HG03025 (cell line): Measurements from ENCODE around the gene ORAI1.
"Not testable (repeated sequence)": the region's sequence is repeated elsewhere in the genome, so short reads cannot be mapped to it uniquely, and the experiment has no call there.

Experiments
- ATAC-seq: cut with Tn5 transposase; IDR thresholded peaks from one replicate; pipeline ENCODE4 v1.9.1; 2021; ENCODE audit warnings: mild to moderate bottlenecking, moderate library complexity; ENCODE audit not compliant: unreplicated experiment, low FRiP score

ORAI1 gene

DNA sequence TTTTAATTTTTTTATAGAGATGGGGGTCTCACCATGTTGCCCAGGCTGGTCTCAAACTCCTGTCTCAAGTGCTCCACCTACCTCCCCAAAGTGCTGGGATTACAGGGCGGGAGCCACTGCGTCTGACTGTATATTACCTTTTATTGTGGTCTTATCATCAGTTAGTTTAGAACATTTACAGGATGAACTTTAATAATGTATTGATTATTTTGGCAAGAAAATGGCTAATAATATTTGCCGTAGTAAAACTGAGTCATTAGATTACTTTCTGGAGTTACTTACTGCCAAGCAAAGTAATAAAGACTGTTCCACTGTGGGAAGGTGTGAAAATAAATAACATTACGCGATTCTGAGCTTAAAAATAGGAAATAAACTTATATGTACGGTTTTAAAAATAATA is 23.6 kb upstream of the ORAI1 start:
- no peak for ATAC-seq

DNA sequence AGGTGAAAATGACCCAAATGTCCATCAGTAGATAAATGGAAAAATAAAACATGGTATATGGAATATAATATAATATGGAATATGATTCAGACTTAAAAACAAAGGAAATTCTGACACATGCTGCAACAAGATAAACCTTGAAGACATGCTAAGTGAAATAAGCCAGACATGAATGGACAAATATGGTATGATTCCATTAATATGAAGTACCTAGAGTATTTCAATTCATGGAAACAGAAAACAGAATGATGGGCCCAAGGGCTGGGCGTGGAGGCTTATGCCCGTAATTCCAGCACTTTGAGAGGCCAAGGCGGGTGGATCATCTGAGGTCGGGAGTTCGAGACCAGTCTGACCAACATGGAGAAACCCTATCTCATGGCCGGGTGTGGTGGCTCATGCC is 22.7 kb upstream of the ORAI1 start:
- ATAC-seq = no peak

DNA sequence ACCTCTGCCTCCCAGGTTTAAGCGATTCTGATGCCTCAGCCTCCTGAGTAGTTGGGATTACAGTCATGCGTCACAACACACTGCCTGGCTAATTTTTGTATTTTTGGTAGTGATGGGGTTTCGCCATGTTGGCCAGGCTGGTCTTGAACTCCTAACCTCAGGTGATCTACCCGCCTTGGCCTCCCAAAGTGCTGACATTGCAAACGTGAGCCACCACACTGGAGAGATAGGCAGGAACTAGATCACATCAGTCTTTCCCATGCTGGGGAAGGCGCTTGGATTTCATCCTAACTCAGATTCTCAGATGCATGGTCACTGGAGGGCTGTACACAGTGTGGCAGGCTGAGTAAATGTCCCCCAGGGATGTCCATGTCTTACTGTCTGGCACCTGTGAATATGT is 18.0 kb upstream of the ORAI1 start:
- no peak for ATAC-seq

DNA sequence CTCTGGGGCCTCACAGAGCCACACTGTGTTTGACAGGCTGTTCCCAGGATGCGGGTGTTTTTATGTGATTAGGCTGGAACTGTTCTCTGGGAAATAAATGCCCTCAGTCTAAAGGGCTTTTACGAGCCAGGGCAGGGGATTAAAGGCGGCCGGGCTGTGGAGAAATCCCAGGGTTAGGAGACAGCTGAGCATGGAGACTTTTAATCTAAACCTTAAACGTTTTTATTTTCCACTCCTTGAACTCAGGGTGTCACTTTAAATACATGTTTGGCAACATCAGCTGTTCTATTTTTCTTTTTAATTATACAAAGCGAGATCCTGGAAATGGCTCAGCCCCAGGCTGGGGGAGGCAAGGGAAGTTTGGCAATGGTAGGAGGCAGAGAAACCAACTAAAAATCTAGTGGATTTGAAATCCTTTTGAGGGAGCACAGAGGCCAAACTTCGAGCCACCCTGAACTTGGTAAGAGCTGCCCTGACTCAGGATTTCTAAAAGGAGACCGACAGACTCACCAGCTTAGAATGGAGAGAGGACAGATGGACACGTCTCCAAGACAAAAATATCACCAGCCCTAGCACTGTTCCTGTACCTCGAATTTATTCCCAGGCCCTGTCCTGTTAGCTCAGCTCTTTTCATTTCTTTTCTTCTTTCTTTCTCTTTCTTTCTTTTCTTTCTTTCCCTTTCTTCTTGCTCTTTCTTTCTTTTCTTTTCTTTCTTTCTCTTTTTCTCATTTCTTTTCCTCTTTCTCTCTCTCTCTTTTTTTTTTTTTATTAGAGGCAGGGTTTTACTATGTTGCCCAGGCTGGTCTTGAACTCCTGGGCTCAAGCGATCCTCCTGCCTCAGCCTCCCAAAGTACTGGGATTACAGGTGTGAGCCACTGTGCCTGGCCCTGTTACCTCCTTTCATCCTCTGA is 15.8 kb upstream of the ORAI1 start:
- ATAC-seq = no peak

DNA sequence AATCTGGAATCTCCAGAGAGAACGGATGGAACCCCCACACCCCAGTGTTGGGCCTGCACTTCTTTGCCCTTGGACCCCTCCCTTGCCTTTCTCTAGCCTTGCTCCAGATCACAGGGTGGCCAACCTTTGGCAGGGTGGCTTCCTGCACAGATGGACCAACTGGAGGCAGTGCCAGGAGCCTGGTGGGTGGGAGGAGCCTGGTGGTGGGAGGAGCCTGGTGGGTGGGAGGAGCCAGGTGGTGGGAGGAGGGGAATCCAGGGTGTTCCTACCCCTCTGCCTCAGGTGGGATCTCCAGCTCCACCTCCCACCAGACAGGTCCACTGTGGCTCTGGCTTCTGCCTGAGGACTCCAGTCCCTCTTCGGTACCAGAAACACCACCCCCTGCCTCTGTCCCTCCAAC is 15.0 kb upstream of the ORAI1 start:
- no peak for ATAC-seq

DNA sequence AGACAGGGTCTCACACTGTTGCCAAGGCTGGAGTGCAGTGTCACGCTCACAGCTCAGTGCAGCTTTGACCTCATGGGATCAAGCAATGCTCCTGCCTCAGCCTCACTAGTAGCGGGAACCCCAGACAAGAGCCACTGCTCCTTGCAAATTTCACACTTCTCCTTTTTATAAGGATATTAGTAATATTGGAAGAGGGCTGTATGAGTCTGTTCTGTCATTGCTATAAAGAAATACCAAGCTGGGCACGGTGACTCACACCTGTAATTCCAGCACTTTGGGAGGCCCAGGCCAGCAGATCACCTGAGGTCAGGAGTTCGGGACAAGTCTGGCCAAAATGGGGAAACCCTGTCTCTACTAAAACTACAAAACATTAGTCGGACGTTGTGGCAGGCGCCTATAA is 12.9 kb upstream of the ORAI1 start:
- no peak for ATAC-seq

DNA sequence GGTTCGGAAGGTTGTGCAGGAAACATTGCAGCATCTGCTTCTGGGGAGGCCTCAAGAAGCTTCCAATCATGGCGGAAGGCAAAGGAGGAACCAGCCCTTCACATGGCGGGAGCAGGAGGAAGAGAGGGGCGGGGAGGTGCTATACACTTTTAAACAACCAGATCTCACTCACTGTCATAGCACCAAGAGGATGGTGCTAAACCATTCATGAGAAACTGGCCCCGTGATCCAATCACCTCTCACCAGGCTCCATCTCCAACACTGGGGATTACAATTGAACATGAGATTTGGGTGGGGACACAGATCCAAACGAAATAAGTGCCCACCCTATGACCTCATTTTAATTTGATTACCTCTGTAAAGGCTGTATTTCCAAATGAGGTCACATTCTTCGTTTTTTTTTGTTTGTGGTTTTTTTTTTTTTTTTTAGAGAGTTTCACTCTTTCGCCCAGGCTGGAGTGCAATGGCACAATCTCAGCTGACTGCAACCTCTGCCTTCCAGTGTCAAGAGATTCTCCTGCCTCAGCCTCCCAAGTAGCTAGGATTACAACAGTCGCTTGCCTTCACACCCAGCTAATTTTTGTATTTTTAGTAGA is 11.4 kb upstream of the ORAI1 start:
- ATAC-seq = no peak

DNA sequence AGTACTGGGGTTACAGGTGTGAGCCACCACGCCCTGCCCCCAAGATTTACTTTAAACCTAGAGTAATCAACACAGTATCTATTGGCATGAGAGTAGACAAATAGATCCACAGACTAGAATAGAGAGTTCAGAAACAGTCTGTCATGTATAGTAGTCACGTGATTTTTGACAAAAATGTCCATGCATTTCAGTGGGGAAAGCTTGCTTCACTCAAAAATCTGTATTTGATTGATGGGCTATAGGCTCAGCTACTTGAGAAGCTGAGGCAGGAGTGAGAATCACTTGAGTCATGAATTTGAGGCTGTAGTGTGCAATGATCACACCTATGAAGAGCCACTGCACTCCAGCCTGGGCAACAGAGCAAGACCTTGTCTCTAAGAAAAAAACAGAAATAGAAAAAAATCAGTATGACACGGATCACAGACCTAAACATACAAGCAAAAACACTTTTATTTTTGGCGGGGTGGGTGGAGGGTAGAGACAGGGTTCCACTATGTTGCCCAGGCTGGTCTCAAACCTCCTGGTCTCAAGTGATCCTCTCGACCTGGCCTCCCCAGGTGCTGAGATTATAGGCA is 7.6 kb upstream of the ORAI1 start:
- no peak for ATAC-seq

DNA sequence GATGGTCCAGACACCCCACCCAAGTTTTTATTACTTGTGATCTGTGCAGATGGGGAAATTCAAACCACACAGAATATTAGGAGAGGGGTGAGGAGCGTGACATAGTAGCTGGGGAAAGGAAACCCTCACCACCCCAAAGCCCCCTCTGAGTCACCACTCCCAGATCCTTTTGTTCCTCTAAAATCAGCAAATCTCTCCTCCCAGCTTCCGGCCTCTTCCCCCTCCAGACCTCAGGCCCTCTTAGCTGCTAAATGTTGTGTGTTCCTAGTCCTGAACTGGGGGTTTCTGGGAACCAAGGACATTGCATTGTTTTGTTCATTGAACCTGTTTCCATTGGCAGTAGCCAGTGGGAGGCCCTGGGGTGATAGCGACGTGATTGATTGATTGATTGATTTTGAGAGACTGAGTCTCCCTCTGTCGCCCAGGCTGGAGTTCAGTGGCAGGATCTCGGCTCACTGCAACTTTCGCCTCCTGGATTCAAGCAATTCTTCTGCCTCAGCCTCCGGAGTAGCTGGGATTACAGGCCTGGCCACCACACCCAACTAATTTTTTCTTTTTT is 5.9 kb upstream of the ORAI1 start:
- no peak for ATAC-seq

DNA sequence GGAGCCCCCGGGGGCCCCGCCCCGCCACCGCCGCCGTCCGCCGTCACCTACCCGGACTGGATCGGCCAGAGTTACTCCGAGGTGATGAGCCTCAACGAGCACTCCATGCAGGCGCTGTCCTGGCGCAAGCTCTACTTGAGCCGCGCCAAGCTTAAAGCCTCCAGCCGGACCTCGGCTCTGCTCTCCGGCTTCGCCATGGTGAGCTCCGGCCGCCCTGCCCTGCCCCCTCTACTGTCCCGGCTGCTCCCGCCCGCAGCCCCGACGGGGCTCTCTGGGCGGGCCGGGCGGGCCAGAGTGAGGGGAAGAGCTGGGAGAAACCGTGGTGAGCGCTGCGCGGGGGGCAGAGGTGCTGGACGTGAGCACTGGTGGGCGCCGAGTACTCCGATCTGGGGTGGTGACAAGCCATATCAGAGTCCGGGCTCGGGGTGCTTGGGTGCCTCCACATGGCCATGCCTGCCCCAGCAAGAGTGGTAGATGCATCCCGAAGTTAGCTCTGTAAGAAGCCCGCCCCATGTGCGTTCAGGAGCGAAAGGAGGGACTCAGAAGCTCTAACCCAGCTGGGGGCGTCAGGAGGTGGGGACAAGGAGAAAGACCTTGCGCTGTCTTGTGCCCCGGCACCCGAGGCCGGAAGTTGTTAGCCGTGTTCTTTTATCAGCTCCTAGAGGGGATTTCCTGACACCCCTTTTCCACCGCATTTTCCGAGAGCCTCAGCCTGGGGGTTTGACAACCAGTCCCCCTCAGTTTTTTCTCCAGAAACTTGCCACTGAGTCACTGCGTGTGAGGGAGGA is 717 bp downstream of the ORAI1 start:
- ATAC-seq = peak; percentile 27

DNA sequence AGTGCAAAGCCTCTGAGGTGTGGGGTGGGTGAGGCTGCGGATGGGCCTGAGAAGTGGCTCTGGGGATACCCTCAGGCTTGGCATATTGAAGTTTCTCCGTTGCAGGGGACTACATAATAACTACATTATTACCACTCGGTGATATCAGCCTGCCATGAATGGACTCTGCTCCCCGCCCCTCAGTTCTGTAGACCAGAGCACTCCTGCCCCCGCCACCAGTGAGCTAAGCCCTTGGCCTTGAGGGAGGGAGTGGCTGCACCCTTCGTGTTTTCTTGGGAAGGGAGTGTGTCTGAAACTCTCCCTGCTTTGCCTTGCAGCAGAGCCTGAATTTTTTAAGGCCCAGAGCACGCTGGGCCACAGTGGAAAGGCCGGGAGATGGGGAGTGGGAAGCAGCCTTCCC is 1.7 kb downstream of the ORAI1 start:
- no peak for ATAC-seq

DNA sequence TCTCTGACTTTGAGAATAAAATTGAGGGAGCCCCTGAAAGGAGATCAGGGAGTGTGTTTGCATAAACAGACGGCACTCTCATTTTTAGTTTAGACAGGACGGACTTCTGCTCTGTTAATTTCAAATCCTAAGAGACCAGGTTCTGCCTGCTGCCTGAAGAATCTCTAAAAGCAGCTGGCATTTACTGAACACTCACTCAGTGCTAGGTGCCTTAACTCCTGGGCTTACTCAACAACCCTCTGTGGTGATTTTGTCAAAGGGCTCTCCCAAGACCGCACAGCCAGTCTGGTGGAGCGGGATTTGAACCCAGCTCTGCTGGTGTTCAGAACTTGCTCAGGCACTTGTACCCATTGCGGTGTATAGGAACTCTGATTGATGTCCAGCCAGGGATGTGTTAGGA is 2.2 kb downstream of the ORAI1 start:
- ATAC-seq = no peak

DNA sequence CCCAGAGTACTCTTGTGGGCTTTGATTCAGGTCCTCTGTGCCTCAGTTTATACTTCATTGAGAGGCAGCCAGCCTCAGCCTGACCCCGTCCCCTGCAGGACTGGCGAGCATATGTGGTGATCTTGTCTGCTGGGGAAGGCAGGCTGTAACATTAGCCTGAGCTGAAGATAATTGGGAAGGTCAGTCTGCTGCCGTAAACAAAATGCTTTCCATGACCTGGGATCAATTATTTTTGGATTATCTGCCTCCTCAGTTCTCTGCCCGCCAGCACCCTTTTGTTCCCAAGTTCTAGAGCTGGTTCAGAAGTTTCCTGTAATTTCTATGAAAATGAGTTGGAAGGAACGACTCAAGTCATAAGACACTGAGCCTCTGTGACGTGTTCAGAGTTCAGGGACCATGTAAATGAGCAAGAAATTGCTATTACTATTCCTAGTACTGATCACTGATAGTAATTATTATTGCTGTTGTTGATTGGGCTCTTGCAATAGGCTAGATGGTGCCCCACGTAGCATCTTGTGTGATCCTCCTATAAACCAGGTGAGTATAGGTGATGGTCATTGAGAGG is 4.5 kb downstream of the ORAI1 start:
- no peak for ATAC-seq

DNA sequence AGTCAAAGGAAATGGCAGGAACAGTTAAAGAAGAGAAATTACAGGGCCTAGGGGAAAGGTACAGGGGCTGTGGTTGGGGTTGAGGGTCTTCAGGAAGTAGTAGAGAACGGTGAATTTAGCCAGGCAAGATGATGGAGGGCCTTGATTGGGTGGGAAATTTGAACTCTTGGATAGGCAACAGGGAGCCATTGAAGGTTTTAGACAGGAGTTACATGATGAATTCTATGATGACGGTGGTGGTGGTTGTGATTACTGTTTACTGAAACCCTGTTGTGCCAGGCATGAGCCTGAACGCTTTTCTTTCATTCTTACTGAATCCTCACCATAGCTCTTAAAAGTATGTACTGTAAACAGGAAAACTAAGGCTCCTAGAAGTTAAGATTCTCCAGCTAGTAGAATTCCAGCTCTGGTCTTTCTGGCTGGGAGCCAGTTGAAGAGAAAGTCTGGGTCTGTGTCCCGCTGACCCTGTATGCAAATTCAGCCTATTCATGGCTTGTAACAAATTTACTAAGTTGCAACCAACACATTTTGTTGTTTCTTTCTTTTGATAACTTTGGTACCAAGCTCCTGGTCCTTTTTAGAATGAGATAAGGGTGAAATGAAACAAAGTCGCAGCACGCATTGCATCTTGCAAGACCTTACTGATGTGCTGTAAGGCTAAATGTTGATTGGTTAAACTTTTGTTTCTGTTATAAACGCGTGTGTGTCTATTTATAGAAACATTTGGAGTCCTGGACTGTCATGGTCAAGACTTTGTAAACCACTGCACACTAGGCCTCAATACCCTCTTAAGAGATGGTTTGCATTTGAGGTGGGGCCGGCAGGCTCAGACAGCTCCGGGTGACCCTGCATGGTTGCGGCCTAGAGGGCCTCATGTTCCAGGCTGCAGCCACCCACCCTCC is 6.0 kb downstream of the ORAI1 start:
- no peak for ATAC-seq

DNA sequence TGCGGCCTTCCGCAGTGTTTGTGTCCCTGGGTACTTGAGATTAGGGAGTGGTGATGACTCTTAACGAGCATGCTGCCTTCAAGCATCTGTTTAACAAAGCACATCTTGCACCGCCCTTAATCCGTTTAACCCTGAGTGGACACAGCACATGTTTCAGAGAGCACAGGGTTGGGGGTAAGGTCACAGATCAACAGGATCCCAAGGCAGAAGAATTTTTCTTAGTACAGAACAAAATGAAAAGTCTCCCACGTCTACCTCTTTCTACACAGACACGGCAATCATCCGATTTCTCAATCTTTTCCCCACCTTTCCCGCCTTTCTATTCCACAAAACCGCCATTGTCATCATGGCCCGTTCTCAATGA is 7.5 kb downstream of the ORAI1 start:
- ATAC-seq = not testable (repeated sequence)

DNA sequence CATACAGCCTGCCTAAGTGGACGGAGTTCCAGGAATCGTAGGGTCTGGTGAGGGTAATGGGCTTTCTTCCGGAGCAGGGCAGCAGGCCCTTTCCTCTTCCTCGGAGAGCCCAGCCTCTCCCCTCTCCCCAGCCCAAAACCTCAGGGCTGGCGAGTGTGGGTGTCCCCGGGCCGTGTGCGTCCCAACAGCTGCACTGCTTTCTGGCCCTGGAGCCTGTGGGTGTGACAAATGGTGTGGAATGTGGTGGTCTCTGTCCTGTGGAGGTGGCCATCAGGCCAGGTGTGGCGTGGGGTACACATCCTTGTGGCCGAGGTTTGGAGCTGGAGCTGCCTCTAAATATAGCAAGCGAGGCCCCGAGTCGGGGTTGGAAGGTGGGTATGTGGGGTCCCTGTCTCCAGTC is 8.5 kb downstream of the ORAI1 start:
- ATAC-seq = no peak

DNA sequence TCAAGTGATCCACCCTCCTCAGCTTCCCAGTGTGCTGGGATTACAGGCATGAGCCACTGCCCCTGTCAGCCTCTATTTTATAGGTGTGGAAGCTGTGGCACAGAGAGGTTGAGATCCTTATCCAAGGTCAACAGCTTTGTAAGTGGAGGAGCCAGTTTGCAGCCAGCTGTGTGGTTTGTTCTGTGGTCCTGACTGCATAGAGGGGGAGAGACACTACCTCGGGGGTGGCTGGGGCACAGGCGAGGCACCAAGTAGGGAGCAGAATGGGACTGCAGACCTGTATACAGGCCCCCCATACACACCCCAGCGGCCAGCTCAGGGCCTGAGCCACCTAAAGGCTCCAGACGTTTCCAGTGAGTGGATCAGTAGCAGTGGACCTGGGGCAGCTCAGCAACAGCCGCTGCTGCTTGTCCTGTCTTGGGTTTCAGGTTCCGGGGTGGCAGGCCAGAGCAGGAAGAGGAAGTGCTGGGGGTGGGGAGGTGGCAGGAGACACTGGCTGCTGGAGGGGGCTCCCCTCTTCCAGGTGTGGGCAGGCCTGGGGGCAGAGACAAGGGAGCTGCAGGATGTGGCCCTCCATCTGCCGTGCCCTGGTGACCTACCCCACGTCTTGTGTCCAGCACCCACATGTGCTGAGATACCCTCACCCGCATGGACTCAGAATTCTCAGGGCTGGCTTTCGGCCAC is 11.0 kb downstream of the ORAI1 start:
- ATAC-seq = peak; percentile 54

DNA sequence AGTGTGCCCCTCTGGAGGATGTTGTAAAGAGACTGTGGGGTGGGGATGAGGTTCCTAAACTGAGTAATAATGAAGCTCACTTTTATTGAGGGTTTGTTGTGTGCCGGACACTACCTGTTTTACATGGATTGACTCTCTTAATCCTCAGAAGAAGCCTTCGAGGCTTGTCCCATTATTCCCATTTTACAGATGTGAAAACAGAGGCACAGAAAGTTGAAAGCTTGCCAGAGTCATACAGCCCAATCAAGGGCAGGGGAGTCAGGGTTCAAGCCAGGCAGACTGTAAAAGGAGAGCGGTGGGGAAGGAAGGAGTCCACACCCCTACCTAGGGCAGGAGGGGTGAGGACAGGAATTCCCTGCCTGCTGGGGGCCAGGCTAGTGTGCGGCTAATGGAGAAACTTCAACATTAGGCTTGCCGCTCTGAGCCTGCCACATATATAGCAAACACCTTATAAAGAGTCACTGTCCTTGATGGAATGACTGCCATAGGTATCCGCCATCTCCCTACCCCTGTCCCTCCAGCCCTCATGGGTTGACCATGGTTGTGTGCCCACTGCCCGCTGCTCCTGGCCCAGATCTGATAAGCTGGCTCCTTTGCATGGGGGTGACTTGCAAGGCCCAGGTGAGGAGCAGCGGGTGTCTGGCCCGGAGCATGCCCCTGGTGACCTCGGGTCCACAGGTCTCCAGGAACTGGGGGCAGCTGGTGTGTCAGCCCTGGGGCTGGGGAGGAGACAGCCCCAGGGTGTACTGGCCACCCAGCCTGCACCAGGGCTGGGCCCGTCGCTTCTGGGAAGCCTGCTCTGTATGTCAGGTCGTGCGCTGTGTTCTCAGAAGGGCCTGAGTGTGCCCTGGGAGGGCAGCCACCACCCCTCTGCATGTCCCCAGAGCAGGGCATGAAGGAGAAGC is 12.2 kb downstream of the ORAI1 start:
- ATAC-seq = no peak
